Suppressor macrophage treated with lipopolysaccharide for 1 hour (primary cell): ENCODE results near the gene CNTN3.

Source experiments
- DNase-seq, 3 donors: peaks; one replicate each; pipeline ENCODE4 v3.0.0-alpha.2; 2020 to 2022

CNTN3 gene

DNA sequence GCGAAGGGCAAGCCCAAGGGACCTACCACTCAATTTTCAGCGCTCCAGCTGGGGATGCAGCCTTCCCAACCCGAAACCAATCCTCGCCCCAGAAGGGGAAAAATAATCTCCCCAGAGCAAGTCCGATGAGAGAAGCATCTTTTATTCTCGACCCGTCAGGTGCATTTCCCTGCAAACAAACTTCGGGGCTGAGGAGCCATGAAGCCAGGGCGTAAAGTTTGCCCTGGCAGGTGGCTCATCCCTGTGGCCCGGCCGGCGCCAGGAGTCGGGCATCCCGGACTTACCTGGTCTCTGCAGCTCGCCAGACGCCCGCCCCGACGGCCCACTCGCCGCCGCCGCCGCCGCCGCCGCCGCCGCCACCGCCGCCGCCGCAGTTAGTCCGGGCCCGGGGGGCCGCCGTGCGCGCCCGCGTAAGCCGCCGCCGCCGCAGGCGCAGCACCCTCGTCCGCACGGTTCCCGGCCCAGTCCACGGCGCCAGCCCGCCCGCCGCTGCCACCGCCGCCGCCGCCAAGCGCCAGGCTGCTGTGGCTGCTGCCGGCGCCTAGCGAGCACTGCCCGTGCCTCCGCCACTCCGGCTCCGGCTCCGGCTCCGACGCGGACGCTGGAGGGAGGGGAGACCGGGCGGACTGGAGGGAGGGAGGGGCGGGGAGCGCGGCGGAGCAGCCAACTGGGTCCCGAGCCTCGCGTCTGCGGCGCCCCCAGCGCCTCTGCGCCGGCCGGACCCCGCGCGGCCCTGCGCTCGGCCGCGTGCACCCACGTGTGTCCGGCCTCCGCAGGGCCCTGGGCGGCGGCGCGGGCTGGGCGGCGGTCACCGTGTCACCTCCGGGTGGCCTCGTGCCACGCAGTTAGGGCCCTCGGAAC lies at the start of gene CNTN3:
TSS of gene CNTN3 (minus strand) at position 553 of the 861 bp plus-strand sequence. CDS start 93,547 bp downstream, outside the sequence.
- DNase-seq: no peak

DNA sequence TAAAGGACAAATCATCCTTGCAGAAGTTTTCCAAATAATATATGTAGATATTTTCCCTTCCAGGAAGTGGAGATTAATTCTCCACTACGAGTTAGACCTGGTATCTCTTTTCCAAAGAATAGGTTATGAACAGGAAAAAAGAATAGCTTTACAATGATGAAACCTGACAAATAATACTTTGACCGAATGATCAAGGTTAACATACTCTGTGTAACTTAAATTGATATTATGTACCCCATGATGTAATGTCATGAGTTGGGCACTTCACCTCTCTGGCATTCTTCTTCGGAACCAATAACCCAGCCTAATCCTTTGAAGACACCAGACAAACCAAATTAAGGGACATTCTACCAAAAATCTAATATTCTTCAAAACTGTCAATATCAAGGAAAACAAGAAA lies 48.7 kb upstream of the CNTN3 start:
- no peak for DNase-seq

DNA sequence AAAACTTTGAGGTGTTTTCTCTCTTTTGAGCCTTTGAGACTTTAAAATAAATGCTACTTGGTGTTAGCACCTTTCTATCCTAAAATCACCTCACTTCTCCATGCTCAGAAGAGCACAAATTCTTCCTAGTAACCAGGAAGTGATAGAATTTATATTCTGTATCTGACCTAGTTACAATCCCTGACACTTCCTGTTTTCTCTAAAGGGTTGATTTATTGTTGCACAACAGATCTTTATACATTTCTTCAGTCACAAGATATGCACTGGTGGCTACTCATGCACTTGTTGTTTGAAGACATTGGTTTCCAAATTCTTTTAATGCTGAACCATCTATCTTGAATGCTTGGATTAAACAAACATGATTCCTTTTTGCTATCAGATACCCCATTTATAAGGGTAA lies 47.2 kb upstream of the CNTN3 start:
- peak in 1 of 3 donors; percentile 0 for DNase-seq

DNA sequence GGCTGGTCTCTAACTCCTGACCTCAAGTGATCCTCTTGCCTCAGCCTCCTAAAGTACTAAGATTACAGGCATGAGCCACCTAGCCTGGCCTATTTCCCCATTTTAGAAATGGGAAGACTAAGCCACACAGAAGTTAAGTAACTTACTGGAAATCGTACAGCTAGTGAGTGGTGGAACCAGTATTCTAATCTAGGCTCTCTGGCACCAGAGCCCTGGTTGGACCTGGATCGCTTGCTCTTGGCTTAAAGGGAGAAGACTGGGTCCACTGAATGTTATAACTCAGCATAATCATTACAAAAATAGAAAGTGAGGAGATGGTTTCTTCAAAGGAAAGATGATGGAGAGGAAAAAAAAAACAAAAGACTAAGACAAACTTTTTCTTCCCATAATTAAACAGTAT lies 37.4 kb upstream of the CNTN3 start:
- no peak for DNase-seq

DNA sequence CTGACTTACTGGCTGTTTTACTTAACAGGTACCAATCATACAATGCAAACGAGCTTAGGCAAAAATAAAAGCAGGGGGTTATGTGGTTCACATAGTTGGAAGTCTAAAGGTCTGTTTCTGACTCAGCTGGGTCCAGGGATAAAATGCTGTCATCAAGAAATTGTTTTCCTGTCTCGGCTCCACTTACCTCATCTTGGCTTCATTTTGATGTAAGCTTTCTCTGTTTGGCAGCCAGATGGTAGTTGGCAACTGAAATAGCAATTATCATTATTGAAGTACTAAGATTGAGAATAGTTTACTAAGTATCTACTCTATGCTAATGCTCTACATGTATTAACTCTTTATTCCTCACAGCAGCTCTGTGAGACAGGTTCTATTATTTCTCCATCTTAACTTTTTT lies 36.8 kb upstream of the CNTN3 start:
- no peak for DNase-seq

DNA sequence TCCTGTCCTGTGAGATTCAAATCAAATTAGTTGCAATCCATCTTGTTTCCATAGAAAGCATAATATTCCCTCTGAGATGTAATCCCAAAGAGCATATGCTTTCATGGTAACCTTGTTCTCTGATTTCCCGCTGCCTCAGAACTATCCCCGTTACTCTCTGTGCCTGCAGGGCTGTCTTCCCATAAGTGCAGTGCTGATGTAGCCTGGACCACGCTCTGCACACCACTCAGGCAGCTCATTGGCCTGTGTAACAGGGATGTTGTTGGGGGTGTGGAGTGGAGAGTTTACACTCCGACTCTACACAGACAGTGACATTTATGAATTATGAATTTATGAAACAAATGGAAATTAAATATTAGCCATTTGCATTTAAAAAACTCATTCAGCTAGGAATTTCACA lies 33.6 kb upstream of the CNTN3 start:
- DNase-seq: no peak

DNA sequence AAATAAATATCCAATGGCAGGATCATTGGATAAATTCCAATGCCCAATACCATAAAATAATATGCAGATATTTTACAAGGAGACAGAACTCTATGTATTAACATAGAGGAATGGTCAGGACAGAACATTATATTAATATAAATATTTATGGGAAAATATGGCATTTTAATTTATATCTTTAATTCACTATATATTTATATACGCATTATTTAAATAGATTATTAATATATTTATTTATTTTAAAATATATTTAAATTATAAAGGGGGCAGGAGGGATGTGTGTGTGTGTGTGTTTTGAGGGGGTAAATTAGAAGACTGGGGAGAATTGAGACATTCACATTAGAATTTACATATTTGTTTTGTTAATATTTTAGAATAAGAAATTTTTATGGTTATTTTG lies 31.6 kb upstream of the CNTN3 start:
- no peak for DNase-seq

DNA sequence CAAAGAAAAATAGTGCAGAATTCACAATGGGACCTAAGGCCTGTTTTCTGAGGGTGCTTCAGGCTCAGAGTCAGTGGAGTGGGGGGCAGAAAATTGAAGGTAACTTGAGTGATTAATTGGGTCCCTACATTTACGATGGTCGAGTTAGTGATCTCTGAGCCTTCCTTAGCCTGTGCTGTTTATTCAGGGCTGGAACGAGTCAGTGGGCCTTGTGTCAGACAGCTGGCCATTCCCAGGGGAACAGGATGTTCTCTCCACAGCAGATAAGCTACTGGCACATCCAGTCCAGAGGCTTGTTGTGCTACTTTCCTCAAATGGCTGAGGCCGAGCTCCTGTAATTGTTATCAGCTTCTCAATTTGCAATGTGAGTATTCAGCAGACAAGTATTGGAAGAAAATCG lies 29.2 kb upstream of the CNTN3 start:
- no peak for DNase-seq

DNA sequence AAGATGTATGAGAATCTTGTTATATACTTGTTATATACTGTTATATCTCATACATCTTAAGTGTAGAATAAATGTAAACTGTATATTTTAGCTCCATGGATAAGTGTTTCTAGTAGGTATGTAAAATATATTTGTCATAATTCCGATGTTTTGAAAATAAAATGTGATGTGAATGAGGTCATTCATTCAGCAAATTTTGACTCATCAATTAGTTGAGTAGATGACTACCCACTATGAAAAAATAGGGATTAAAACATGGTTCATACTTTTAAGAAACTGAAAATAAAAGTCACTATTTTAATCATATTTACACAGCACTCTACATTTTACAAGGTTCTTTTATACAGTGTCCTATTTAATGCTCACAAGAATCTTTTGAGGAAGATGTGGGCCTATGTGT lies 28.4 kb upstream of the CNTN3 start:
- no peak for DNase-seq

DNA sequence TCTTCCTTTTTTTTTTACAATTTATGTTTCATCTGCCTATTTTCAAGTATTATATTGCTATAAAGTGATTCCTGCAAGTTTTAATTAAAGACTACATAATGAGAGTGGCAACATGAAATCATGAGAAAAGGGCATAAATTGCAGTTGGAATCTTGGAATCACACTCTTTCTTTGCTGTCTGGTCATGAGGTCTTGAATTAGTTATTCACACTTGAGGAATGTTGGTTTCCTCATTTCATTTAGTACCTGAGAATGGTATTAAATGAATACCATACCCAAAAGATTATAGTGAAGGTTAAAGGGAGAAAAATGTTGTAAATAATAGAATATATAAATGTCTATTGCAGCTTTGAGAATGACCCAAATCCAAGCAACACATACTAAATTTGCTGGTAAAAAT lies 25.8 kb upstream of the CNTN3 start:
- no peak for DNase-seq

DNA sequence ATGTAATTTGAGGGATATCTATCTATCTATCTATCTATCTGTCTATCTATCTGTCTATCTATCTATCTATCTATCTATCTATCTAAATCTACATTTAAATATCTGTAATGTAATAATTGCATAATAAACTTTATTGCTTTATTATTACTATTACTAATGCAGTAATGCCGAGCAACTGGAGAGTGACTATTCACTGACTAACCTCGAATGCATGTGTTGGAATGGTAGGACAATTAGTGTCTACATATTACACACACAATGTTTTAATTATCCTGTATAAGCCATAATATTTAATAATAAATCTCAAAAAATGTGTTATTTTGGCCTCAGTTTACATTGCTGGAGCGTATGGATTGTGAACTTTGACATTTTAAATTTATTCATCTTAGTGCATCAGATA lies 25.2 kb upstream of the CNTN3 start:
- no peak for DNase-seq

DNA sequence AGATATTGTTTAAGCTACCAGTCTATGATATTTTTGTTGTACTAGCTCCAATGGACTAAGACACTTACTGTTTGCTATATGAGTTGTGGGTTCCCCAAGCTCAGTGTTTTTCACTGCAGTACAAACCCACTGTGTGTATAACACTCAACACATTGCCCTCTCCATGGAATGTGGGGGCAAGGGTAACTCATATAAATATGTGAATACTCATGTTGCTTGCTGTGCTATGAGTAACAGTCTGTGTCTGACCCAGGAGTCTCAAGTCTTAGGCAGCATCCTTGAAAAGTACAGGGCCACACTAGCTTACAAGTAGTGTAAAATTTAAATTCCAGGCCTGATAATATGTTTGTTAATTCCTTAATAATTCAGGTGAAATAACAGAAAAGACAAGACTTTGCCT lies 22.5 kb upstream of the CNTN3 start:
- no peak for DNase-seq

DNA sequence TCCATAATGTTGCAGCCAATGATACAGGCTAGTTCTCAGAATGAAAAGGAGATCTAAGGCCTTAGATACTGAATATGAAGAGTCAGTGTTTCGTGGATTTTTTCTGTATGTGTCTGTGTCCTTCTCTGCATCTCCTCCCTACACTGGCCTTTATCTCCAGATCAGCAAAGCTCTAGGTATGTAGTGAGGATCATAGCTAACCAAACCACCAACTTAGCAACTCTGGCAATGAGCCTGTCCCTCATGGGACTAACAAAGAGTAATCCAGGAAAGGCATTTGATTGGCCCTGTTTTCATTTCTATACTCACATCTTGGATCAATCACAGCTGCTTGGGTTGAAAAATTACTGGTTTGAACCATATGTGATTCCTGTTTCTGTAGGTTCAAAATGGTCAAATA lies 18.6 kb upstream of the CNTN3 start:
- DNase-seq: no peak

DNA sequence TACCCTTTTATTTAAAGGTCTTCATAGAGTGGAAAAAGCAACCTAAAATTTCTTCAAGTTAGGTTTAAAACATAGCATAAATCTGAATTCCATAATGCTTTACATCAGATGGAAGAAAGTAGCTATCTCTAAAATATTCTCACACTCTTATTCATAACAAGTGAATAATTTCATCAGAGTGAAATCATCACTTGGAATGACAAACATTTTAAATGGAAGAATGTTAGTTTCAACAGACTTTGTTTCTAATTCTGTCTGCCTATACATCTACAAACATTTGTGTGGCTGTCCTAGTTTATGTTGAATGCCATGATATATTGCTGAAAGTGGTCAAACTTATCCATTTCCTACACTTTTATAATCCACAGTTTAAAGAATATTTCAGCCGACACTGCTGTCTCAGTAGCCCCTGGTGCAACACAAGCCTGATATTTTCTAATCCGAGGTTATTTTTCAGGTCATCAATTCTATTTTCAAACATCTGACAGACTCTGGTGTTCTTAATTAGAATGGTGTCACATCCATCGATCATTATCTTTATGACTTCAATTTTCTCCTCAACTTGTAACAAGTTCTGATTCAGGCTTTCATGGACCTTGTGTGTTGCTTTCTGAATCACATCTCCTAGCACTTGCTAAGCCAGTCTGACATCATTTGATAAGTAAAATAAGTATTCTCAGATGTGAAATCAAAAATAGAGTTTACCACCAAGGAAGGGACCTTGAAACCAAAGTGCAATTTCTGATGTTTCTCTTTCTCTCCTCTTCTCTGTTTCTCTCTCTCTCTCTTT lies 17.1 kb upstream of the CNTN3 start:
- no peak for DNase-seq

DNA sequence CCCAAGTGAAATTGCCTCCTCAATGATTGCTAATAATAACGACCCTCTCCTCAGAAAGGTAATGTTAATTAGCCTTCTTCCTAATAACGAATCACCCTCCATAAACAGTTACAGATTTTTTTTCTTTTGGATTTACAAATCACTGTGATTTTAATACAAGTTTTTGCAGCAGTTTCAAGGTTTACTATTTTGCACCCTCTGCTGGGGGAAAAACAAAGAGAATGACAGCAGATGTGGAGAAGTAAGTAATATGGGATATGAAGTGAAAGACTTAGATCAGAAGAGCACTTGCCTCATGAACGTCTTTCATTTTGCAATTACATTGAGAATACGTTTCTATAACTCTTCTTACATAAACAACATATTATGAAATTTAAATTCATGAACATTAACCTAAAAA lies 16.1 kb upstream of the CNTN3 start:
- no peak for DNase-seq

DNA sequence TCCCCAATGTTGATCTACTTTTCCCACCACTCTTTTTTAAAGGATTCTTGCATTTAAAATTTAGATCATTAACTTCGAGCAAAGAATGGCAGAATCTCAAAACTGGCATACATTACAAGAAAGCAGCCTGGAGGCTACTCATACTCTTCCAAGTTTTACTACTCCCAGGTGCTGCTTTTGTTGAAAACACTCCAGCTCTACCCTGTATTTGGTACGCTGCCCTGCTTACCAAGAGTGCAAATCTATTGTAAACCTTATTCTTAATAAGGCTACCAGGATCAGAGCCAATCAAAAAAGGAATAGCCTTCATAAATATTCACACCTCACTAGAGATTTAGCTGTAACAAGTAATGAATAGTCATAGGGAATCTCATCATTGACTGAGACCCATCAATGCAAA lies 11.6 kb upstream of the CNTN3 start:
- no peak for DNase-seq

DNA sequence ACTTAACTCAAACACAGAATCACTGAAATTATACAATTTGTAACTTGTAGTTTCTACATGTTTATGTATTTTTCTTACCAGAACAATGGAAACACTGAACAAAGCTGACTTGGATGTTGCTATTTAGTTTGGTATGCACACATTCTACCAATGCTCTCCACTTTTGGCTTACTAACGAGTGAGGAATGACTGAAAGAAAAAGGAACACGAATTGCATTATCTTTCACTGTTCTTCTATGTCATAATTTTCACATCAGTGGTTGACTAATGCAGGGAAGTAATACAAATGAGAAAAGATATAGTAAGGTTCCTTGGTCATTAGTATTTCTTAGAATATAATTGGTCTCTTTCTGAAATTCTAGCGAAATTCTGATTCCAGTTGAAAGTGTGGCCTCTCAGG lies 9.8 kb upstream of the CNTN3 start:
- no peak for DNase-seq

DNA sequence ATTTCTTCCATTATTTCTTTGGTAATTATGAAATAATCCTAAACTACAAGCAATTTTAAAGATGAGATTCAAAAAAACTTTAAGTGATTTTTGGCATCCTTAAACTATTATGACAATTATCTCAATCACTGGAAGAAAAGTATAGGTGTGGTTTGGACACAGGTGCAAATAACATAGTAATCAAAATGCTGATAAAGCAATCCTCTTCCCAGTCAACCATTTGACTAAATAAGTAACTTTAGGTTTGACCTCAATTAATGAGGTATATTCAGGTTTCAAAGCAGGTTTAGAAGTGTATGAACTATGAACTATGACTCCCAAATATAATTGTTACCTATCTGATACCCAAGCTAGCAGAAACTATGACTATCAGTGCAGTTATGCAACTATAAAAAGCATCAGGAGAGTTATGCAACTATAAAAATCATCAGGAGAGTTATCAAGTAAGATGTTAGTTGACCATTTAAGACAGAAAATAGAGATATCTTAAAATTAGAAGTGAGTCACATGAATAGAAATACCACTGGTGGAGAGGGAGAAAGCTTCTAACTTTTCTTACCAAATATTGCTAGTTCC lies 8.9 kb upstream of the CNTN3 start:
- DNase-seq: no peak

DNA sequence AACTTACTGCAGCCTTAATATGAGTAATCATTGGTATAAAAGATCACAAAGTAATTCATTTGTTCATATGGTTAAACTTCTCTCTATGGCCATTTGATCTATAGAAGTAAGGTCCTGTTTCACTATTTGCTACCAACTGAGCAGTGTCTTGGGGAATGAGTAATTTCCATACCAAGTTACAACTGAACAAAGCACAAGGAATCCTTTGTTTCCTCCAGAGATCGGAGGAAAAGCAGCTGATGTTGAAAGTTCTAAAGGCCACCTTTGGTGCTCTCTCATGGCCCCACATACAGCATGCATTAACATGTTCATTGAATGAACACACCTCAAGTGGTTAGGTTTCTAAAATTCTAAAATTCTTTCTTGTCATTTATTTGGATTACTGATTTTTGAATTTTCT lies 7.1 kb upstream of the CNTN3 start:
- DNase-seq: no peak

DNA sequence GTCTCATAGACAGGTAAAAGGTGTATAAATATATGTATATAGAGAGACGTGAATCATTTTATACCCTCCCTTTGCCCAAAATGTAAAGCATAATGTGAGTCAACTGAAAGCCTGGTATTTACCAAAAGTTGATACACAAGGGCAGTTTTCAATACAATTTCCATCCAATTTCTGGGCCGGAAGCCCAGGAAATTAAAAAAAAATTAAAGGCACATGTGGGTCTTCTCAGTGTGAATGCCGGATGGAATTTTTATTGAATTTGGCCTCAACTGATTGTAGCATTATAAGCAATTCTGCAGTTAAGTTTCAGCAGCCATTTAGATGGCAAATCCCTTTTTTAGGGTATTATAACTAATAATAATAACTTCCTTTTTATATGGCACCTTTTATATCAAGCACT lies 3.3 kb upstream of the CNTN3 start:
- DNase-seq: no peak

DNA sequence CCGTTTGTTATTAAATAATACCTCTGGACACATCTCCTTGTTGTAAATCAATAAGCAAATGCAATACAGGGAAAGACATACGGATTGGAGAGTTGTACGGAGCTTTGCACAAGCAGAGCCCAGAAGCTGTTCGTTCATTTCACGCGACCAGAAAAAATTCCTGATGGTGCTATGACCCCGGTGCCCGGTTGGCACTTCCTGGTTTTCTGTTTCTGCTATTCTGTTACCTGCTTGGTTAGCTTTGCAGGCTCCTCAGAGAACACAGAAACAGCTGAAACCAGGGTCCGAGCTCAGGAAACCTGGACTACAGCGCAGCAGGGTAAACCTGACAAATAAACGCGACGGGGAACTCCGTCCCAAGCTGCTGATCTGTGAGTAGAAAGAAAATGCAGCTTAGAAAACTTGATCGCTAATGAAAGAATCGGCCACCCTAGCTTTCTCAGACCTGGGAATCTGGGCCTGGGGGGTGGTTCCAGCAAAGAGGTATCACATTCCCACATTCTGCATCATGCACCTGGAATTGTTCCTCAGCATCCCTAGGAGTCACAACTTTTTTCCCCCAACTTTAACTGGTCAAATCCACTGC lies 845 bp downstream of the CNTN3 start:
- DNase-seq: no peak

DNA sequence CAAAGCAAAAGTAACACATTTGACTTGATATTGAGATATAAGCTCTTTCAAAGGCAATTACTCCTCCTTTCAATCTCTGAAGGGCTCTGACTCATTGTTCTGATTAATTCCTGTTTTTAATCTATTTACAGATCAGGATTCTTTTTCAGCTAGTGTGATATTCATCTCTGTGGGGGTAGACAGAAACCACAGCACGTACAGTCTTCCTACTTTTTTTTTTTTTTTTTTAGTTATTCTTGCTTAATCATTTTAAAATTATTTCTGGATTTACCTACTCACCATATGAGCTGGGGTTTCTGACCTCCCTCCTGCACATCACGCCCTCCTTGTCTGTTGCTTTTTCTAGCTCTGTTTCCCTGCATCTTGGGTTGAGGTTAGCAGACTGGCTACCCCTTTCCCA lies 1.4 kb downstream of the CNTN3 start:
- no peak for DNase-seq

DNA sequence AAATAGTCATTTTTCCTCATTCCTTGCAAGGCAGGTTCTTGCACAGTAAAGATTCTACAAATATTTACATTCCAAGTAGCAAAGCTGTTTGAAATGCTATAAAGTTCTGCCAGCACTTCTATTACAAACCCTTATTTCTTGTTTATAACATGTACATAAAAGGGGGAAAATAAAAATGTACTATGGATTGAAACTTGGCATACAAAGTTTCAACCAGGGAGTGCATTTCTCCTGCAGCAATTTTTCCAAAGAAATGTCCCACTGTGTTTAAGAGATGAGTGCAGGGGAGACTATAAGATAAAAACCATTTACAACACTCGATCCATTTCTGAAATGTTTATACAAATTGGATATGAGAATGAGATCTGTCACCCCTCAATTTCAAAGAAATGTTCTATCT lies 3.3 kb downstream of the CNTN3 start:
- no peak for DNase-seq

DNA sequence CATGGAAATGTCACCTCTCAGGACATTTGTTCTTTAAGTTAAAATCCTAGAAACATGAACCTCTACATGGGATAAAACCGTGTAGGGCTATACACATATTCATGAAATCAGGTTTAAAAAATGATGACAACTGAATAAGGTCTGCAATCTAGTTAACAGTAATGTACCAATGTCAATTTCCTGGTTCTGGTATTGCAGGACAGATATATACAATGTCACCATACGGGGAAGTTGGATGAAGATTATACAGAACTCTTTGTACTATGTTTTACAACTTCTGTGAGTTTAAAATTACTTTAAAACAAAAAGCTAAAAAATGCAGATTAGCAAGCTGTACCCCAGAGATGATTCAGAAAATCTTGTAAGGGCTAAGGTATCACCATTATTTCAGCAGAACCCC lies 6.7 kb downstream of the CNTN3 start:
- no peak for DNase-seq
